GF-D8 (cell line): ENCODE measurements around the gene KCNQ1OT1.

Experiments used
- DNase-seq: peaks from one replicate; lab custom pipeline; 2025; lab: John Stamatoyannopoulos, UW

The KCNQ1OT1 gene

DNA sequence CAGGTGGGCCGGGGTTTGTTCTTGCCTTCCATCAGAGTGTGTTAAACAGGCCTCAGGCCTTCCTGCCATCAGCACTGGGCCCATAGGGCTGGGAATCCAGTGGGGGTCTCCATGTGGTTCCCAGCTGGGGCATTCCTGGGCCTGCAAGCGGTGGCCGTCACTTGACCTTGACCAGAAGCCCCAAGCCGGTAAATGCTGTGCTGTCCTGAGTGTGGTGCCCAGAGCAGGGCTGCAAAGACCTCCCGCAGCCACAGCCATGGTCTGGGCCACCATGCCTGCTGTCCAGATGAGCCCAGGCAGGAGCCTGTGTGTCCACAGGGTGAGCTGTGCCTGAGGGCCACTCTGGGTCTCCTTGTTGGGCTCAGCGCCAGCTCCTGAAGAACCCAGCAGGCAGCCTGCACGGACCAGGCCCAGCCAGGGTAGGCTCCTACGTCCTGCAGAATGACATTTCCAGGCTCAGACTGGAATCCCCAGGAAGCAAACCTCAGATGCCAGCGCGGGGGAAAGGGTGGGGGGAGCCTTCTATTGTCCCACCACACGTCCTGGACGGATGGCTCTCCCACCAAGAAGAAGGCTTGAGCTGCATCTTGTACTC is 117.3 kb downstream of the KCNQ1OT1 start:
- no peak for DNase-seq

DNA sequence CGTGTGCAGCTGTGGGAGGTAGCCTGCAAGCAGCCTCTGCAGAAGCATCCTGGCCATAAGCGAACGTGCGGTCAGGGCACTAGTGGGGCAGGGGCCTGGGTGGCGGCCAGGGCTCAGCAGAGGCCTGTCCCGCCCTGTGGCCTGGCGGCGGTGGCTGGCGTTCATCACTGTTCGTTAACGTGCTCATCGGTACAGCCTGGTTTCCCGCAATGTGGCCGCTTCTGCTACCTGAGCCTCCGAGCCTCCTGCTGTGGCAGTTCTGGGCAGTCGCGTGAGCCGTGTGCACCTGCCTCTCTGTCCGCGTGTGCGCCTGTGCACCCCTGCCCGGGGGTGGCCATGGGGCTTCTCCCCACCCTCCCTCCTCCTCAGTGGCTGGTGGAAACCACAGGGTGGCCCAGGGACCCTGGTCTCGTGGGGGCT is 117.9 kb downstream of the KCNQ1OT1 start:
- no peak for DNase-seq

DNA sequence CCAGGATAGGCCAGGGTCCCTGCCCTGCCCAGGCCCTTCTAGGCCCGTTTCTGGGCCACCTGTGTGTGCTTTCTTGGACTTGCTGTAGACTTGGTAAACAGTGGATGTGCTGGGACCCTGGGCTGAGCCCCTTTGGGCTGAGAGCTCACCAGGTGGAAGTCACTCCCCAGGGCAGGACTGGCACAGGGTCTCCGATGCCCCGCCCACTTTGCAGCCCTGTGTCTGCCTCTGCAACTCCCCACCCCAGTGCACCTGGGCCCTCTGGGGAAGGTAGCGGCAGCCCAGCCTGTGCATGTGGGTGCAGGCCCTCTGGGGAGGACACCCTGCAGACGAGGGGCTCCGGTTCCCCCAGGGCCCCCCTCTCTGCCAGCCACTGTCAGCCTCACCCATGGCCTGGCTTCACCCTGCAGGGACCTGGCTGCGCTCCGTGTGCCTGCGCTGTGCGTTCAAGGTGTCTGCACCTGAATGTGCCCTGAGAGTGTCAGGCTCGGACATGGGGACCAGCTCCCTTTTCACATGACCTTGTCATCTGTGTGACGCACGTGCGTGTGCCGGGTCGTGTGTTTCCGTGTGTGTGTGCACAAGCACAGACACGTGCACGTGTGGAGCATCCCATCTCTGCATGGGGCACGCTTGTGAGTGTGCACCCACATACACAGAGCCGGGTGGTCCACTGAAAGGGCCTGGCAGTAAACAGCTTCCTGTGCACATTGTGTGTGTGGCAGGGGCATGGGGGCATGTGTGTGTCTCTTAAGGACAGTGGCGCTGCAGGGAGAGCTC is 118.5 kb downstream of the KCNQ1OT1 start:
- DNase-seq: no peak

DNA sequence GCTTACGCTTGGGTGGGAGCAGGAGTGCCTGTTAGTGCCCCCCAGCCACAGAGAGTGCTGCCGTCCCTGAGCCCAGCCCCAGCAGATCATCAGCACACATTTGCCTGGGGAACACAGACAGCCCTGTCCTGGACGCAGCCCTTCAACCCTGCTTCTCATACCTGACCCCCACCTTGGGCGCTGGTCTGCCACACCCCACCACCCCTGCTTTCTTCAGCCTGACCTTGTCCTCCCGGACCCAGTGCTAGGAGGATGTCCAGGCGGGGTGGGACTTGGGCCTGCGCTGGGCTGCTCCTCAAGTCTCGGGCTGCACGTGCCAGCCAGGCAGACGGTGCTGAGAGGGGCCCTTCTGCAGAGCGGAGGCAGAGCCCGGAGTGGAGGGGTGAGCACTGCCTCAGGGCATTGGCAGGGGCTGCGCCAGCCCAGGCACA is 119.2 kb downstream of the KCNQ1OT1 start:
- no peak for DNase-seq

DNA sequence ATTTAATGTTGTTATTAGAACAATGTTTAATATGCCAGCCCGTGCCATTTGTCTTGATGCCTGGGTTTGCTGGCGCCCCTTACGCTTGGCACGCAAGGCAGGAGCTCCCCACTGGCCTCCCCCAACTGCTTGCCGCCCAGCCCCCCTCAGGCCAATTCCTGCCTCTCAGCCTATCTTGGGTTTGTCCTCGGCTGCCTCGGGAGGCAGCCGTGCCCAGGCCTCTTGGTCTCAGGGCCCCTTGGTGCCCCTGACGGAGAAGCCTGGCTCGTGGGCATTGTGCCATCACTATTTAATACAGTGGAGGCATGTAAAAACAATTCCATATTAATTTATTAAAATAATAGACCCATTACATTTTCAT is 119.8 kb downstream of the KCNQ1OT1 start:
- DNase-seq: no peak

DNA sequence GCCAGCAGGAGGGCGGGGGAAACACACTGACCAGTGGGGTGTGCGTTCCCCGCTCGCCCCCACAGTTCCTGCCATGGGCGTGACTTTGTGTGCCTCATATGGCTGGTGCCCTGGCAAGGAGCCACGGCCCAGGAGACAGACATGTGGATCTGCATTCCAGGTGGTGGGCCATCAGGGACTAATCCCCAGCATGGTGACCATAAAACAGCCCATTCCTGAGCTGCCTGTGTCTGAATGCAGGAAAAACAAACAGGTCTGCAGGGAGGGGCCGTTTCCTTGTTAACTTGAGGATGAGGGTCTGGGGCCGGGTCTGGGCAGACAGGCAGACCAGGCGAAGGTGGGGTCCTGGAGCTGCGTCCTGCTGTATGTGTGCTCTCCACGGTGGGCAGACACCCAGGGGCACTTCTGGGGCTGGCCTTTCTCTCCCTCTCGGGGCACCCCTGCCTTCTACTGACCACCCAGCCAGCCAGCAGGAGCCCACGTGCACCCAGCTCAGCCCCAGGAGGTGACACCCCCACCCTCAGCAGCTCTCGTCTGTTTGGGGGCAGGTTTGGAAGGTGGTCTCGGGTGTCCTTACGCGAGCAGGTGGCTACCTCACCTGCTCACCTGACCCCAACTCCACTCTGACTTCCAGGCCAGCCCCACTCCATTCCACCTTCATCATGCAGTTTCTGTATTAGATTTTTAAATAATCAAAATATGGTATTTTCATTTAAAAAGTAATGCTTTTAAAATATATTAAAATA is 120.3 kb downstream of the KCNQ1OT1 start:
- no peak for DNase-seq

DNA sequence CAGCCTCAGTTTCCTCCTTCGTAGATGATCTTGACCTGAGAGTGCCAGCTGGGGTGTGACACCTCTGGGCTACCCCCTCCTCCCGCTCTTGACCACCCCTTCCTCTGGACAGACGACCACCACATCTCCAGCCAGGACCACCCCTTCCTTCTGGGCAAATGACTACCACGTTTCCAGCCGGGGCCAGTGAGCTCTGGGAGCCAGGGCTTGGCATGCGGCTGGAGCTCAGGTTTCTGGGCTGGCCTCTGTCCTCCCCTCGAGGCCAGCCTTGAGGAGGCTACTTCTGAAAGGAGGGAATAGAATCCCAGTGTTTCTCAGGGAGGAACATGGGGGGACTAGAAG is 120.9 kb downstream of the KCNQ1OT1 start:
- DNase-seq: no peak

DNA sequence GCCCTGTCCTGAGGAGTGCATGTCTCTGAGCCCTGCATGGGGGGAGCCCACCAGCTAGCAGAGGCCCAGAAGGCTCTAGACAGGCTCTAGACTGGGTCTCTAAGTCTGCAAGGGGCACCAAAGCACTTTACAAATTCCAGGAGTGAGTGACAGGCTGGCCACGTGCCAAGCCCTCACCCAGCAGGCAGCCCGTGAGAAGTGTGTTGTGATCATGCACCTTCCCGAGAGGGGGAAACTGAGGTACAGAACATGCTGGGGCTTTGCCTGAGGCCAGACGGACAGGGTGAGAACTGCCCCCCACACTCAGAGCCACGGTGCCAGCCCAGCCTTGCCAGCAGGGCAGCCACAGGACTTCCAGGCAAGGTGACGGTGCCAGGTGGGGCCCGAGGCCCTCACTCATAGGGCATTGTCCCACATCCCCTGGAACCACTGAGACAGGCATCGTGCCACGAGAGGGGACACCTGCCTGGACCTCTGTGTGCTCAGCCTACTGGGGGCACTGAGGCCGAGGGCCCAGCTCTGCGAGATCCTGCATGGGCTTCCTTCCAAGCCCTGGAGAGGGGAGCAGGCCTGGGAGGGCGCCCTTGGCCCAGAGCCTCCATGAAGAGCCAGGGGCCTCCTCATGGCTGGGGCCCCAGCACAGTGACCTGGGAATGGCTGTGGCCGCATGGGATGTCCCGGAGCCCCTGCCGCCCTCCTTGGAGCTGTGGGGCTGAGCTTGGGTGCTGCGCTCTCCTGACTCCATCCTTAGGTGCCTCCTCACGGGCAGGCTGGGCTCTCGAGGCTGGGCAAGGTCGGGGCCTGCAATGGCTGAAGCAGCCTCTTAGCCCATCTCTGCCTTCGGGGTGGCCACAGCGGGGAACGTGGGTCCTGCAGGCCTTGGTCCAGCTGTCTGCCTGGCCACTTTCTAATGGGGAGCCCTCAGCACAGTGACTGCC is 121.5 kb downstream of the KCNQ1OT1 start:
- no peak for DNase-seq

DNA sequence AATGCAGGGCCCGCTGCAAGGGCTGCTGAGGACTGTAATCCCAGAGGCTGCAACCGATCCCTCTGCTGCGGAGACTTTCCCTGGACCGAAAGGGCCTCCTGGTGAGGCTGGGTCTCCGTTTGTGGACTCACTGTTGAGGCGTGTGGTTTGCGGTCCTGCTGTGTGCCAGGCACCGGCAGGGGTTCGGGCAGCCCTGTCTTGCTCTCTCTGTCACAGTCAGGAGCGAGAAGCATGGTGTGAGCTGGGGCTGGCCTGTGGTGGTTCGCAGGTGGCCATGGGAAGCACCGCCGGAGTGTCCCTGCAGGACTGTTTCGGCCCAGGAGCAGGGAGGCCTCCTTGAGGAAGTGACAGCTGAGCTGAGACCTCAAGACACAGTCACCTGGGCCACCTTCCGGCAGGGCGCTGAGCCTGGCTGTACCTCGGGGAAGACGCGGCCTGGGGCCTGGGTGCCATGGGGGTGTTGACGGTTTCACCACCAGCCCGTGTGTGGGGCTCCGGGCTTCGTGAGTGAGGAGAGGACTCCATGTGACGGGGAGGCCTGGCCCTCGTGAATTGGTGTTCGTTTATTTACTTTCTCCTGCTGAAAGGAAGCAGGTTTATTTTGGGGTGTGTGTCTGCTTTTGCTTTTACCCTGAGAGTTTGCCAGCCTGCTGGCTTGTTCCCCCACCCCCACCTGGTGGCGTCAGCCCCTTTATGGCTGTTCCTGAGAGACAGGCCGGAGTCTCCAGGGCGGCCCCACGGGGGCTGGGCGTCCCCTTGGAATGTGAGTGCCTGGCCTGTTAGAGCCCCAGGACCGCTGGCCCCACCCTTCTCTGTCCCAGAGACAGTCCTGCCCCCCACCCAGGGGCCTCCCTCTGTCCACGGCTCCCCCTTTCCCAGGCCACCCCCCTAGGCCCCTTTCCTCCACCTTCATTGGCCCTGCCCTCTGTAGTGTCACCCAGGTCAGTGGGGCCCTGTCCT is 122.5 kb downstream of the KCNQ1OT1 start:
- DNase-seq: no peak

DNA sequence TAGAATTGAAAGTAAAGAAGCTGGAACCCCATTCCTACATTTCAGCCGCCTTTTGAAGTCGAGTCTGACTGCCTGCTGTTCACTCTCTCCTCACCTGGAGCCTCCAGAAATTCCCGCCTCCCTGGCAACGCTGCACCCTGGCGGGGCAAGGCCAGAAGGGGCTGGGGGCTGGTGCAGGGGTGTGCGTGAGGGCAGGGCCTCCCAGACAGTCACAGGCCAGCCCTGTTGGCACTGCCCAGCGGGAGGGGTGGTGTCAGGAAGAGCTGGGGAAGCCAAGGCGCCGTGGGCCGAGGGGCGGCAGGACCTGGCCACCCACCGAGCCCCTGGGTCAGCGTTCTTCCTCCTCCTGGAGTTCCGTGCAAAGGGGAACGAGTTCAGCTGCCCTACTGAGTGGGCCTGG is 123.2 kb downstream of the KCNQ1OT1 start:
- DNase-seq: no peak

DNA sequence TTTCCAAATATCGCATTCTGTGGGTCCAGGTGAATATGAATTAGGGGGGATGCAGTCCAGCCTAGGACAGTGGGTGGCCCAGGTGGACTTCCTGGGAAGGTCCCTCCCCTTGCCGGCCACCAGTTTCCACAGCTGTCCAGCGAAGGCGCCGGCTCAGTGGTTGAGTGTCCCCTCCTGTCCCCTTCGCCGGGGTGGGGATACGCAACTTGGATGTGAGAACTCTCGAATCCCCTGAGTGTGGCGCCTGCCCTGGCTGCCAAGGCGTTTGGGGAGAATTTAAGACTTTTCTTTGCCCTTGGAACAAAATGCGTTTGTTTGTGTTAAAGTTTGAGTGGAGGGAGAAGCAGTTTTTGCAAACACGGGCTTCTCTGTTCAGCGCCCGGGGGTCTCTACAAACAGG is 123.7 kb downstream of the KCNQ1OT1 start:
- no peak for DNase-seq

DNA sequence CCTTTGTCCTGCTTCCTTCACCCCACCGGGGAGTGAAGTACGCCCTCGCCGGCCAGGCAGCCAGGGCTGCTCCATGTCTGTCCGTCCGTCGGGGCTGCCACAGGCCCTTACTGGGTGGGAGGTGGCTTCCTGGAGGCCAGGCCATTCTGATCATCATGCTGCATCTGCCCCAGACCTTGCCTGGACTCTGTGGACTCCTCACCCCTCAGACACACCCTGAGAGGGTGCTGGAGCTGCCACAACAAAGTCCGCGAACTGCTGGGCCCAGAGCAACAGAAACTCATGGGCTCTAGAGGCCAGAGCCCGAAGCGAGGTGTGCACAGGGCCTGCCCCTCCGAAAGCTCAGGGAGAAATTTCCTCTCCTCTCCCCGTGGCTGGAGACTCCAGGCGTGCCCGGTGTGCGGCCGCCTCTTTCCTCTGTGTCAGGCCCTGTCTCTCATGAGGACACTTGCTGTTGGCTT is 124.2 kb downstream of the KCNQ1OT1 start:
- no peak for DNase-seq

DNA sequence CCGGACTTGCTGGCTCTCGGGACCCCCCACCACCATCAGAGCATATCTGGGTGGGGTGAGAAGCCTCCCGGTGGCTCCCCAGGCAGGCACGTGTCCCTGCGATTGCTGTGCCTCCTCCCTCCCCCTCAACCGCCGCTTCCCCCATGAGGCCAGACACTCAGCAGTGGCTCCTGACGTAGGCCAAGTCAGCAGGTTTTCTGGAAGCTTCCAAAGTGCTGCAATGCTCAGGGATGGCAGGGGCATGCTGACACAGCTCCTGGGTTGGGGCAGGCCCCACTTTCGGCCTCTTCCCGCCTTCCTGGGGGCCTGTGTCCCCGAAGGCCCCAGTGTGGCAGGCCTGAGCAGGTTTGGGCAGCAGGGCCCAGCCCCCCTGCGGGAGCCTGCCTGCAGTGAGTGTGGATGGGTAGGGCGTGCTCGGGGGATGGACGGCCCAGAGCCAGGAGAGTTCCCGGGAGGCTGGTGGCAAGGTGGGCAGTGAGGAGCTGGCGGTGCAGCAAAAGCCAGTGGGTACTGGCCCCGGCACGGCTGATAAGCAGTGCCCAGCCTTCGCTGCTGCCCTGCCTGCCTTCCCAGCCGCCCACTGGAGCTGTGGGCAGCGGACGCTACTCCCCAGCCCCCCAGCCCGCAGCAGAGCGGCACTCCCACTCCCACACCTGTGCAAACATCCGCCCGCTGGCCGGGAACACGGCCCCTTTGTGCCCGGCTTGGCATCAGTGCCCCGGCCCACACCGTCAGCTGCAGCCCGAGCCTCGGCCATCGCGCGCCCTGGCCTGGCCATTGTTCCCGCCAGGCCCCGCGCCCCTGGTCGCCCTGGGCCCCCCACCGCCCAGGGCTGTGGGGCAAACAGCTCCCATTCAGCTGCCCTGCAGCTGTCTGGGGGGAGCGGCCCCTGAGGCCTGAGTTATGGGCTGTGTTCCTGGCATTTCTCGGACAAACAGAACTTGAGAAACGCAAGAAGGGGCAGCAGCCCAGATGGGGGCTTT is 125.0 kb downstream of the KCNQ1OT1 start:
- DNase-seq: no peak

DNA sequence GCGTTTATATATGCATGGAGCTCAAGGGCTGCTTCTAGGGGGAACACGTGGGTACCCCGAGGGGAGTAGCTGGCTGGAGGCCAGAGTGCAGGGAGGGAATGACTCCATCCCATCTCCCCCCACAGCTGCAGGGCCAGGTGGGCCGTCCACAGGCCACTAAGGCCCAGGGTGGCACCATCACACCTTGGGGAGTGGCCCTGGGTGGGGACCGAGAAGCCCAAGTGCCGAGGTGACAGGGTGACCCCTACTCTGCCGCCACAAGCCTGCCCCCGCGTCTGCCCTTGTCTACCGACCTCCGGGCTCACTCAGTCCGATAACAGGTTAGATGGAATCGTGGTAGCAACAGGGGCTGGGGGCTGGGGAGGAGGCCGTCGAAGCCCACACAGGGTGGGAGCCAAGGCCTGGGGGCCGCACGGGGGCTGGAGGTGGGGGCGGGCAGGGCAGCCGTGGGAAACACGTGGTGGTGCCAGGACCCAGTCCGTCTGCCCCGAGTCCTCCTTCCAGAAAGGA is 125.7 kb downstream of the KCNQ1OT1 start:
- DNase-seq: no peak

DNA sequence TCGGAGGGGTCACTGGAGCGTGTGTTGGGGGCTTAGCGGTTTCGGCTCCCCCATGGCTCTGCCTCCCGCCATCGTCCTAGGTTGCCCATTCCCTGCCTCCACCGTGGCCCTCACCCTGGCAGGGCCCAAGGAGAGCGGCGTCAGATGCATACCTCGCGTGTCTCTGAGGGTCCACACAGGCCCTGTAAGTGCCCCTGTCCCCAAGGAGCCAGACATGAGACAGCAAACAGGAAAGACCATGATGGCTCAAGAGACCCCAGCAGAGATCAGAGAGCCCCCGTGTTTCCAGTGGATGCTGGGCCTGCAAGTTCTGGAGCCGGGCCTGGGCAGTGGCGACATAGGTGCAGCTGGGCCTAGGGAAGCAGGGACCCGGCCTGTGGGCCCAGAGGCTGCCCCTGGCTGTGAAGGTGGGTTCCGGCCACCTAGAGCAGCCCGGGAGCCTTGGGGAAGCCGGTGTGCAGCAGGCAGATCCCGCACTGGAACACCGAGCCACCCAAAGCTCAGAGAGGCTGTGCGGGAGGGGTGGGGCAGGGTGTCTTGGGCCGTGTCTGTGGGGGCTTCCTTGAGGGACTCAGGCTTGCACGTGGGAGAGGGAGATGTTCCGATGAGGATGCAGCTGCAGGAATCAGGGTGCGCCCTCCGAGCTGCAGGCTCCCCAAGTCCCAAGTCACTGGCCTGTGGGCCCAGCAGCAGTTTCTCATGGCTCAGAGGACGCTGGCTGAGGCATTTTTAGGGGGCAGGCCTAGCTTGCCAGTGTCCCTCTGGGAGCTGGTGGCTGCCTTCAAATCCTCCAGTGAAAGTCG is 126.4 kb downstream of the KCNQ1OT1 start:
- DNase-seq: no peak

DNA sequence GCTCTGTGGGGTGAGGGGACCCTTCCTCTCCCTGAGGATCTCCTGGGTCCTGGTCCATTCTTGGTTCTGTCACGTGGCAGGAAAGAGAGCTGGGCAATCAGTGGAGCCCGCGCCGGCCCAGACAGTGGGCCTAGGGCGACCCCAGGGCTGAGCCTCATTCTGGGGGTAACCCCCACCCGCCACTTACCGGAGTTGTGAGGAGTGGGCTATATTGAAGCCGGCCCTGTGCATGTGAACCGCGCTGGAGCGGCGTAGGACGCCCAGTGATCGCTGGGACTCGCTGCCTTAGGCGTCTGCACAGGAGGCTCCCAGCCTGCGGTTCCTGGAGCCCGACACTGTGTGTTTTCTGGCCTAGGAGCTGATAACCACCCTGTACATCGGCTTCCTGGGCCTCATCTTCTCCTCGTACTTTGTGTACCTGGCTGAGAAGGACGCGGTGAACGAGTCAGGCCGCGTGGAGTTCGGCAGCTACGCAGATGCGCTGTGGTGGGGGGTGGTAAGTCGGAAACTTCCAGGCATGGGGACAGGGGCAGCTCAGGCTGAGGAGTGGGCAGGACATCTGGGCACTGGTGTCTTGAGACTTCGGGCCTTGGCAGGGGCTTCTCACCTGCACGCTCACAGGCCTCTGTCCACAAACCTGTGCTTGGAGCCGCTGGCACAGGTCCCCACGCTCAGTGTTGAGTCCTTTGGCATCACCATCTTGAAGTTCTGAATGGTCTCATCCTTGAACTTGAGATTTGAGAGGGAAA is 127.1 kb downstream of the KCNQ1OT1 start:
- DNase-seq: no peak

DNA sequence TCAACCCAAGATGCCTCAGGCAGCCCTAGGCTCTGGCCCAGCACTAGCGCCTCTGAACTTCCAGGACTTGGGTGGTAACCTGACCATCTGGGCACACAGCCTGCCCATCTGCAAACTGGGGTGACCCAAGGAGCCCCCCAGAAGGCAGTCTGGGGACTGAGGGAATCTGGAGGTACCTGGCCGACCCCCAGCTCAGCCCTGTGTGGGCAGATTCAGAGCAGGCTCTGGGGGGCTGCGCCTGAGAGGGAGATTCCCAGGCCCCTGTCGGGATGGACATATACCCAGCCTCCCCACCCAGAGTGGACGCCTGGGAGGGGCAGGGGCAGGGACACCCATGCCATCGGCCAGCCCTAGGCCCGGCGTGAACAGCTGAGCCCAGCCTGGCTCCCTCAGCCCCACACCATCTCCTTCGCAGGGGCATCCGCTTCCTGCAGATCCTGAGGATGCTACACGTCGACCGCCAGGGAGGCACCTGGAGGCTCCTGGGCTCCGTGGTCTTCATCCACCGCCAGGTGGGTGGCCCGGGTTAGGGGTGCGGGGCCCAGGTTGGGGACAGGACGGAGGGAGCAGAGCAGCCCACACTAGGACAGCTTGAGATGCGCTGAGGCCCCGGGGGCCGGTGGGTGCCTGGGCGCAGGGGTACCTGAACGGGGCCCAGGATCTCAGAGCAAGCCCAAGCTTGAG is 128.1 kb downstream of the KCNQ1OT1 start:
- no peak for DNase-seq
